ENCODE results near the gene REX1BD.
A peak's percentile ranks its signal among the peaks of the same experiment; 100 is the strongest.

REX1BD gene

DNA sequence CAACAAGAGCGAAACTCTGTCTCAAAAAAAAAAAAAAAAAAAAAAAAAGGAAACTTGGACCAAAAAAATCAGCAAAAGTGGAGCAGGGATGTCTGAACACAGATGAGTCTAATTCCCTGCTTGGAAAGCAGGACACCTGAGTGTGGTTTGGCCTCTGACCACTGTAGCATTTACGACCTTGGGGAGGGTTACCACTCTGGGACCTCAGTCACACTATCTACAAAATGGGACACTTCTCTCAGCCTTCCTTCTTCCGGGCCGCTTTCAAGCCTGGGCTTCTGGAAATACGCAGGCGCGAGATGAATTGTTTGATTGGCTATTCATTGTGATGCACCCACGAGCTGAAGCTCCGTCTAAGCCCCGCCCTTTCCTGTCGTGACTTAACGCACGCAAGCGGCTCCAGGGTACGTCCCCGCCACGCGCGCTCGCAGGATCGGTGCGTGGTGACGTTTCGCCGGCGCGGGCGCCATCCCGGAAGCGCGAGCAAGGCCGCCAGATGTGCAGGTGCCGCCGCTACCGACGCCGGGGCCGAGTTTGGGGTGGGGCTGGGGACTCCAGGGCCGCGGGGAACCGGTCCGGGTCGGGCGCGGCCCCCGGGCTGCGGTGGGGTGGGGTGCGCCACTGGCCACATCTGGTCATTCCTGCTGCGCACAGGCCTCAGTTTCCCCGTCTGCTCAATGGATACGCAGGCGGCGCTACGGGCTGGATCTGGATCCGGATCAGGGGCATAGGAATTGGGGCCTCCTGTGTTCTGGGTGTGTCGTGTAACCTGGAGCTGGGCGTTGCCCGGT lies 31.0 kb upstream of the REX1BD start, which contains the start of gene KXD1:
Gene KXD1, plus strand, starts transcription at position 460 of the 791 bp plus-strand sequence. CDS start 4,187 bp downstream, outside the sequence.
- TF ChIP-seq, protein P1, sequence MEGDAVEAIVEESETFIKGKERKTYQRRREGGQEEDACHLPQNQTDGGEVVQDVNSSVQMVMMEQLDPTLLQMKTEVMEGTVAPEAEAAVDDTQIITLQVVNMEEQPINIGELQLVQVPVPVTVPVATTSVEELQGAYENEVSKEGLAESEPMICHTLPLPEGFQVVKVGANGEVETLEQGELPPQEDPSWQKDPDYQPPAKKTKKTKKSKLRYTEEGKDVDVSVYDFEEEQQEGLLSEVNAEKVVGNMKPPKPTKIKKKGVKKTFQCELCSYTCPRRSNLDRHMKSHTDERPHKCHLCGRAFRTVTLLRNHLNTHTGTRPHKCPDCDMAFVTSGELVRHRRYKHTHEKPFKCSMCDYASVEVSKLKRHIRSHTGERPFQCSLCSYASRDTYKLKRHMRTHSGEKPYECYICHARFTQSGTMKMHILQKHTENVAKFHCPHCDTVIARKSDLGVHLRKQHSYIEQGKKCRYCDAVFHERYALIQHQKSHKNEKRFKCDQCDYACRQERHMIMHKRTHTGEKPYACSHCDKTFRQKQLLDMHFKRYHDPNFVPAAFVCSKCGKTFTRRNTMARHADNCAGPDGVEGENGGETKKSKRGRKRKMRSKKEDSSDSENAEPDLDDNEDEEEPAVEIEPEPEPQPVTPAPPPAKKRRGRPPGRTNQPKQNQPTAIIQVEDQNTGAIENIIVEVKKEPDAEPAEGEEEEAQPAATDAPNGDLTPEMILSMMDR (conservative IDR thresholded peaks at IDR 0.05; ENCODE audit: low read length) = no peak
- no peak for TF ChIP-seq EZH2phosphoT487 (IDR thresholded peaks at IDR 0.05; ENCODE audit: borderline replicate concordance)
- Histone ChIP-seq H3K36me3 (ENCODE audit: insufficient read depth, low read length) (peaks cover 1% of the 10 kb centered on the region; the same call in 1 of the 2 replicates), H3K4me1 (ENCODE audit: insufficient read depth, low read length, poor library complexity, severe bottlenecking) (peaks cover 17% of the 10 kb centered on the region), H3K4me3 (ENCODE audit: low read length, poor library complexity, severe bottlenecking) (peak within 1 kb of the TSS; percentile 99), H3F3A (ENCODE audit: low read depth) (peaks cover 4% of the 10 kb centered on the region; the same call in 1 of the 2 replicates), H3K79me2 (ENCODE audit: insufficient read depth, low read length) (peaks cover 33% of the 10 kb centered on the region), H3K9me2 (replicated peaks; ENCODE audit: low read depth, low read length) (no peaks in the 10 kb centered on the region), H4K20me1 (ENCODE audit: insufficient read depth, low read length, poor library complexity, severe bottlenecking) (peaks cover 9% of the 10 kb centered on the region), H3K9me3 (ENCODE audit: insufficient read depth, low read depth, low read length) (no peaks in the 10 kb centered on the region), H3K9ac (ENCODE audit: low read depth, low read length, poor library complexity, severe bottlenecking) (peak within 1 kb of the TSS; percentile 100), H3K4me2 (ENCODE audit: low read depth, low read length, poor library complexity, severe bottlenecking) (peak within 1 kb of the TSS; percentile 99), H3K27me3 (ENCODE audit: insufficient read depth, low read length, poor library complexity, severe bottlenecking) (no peaks in the 10 kb centered on the region), H2AFZ (ENCODE audit: low read length) (peak within 1 kb of the TSS; percentile 85)

DNA sequence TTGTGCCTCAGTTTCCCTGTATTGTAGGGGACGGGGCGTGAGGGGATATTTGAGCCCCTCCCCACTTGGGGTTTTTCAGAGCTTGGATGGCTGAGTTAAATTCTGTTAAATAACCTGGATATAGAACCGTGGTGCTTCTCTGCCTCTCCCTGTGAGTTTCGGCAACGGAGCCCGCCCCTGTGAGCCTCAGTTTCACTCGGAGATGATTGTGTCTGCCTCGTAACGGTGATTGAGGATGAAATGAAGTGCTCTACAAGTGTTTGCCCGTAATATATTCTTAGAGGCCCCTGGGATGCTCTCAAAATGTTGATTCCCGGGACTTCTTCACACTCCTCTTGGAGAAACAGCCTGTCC lies 30.4 kb upstream of the REX1BD start:
- Histone ChIP-seq H3K4me3 (ENCODE audit: low read length, poor library complexity, severe bottlenecking) (peak overlapping the region; percentile 99), H3K9me2 (replicated peaks; ENCODE audit: low read depth, low read length) (no peaks in the 10 kb centered on the region), H4K20me1 (ENCODE audit: insufficient read depth, low read length, poor library complexity, severe bottlenecking) (peaks cover 9% of the 10 kb centered on the region), H3K27me3 (ENCODE audit: insufficient read depth, low read length, poor library complexity, severe bottlenecking) (no peaks in the 10 kb centered on the region), H3K9ac (ENCODE audit: low read depth, low read length, poor library complexity, severe bottlenecking) (peak overlapping the region; percentile 100), H2AFZ (ENCODE audit: low read length) (peak overlapping the region; percentile 85), H3F3A (ENCODE audit: low read depth) (peaks cover 4% of the 10 kb centered on the region; the same call in 1 of the 2 replicates), H3K36me3 (ENCODE audit: insufficient read depth, low read length) (peaks cover 7% of the 10 kb centered on the region; the same call in 1 of the 2 replicates), H3K4me2 (ENCODE audit: low read depth, low read length, poor library complexity, severe bottlenecking) (peak overlapping the region; percentile 99), H3K79me2 (ENCODE audit: insufficient read depth, low read length) (peaks cover 33% of the 10 kb centered on the region), H3K9me3 (ENCODE audit: insufficient read depth, low read depth, low read length) (no peaks in the 10 kb centered on the region), H3K4me1 (ENCODE audit: insufficient read depth, low read length, poor library complexity, severe bottlenecking) (peaks cover 17% of the 10 kb centered on the region)
- no peak for TF ChIP-seq EZH2phosphoT487 (IDR thresholded peaks at IDR 0.05; ENCODE audit: borderline replicate concordance)
- TF ChIP-seq, protein P1 (conservative IDR thresholded peaks at IDR 0.05; ENCODE audit: low read length) = no peak

DNA sequence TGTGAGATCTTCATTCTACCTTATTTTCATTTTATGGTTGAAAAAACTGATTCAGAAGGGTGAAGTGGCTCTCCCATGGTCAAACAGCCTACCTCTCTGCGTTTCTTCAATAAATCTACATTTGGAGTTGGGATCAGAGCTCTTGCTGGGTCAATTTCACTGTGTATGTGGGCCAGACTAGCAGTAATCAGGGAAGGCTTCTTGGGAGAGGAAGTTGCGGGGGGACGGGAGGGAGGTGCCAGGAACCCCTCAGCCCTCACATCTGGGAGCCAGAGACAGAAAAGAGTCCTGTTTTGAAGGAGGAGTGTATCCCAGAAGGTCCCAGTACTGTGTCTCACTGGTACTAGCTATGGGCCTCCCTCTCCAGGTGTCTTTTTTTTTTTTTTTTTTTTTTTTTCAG lies 30.0 kb upstream of the REX1BD start:
- H3K27me3 ChIP-seq (ENCODE audit: insufficient read depth, low read length, poor library complexity, severe bottlenecking) = no peaks in the 10 kb centered on the region
- no peak overlapping the region for H2AFZ ChIP-seq (ENCODE audit: low read length)
- H3K79me2 ChIP-seq (ENCODE audit: insufficient read depth, low read length) = peaks cover 33% of the 10 kb centered on the region
- H3K4me2 ChIP-seq (ENCODE audit: low read depth, low read length, poor library complexity, severe bottlenecking) = peak overlapping the region; percentile 99
- peaks cover 9% of the 10 kb centered on the region; the same call in 1 of the 2 replicates for H3K36me3 ChIP-seq (ENCODE audit: insufficient read depth, low read length)
- TF ChIP-seq, protein P1 (conservative IDR thresholded peaks at IDR 0.05; ENCODE audit: low read length) = no peak
- no peak for TF ChIP-seq EZH2phosphoT487 (IDR thresholded peaks at IDR 0.05; ENCODE audit: borderline replicate concordance)
- H3F3A ChIP-seq (ENCODE audit: low read depth) = peaks cover 4% of the 10 kb centered on the region; the same call in 1 of the 2 replicates
- H3K4me1 ChIP-seq (ENCODE audit: insufficient read depth, low read length, poor library complexity, severe bottlenecking) = peaks cover 17% of the 10 kb centered on the region
- peak overlapping the region; percentile 99 for H3K4me3 ChIP-seq (ENCODE audit: low read length, poor library complexity, severe bottlenecking)
- H3K9me3 ChIP-seq (ENCODE audit: insufficient read depth, low read depth, low read length) = no peaks in the 10 kb centered on the region
- peaks cover 9% of the 10 kb centered on the region for H4K20me1 ChIP-seq (ENCODE audit: insufficient read depth, low read length, poor library complexity, severe bottlenecking)
- H3K9me2 ChIP-seq (replicated peaks; ENCODE audit: low read depth, low read length) = no peaks in the 10 kb centered on the region
- H3K9ac ChIP-seq (ENCODE audit: low read depth, low read length, poor library complexity, severe bottlenecking) = peak overlapping the region; percentile 100
